Panc1 (cell line): ENCODE data around the gene TUBGCP3. TPM values are rescaled to one million over a fixed set of nuclear protein-coding genes. Genes with fewer than 3 reads are reported as not detected.

Experiments
- ATAC-seq: fragments of 200-7000 bp; cut with Tn5 transposase; 2 replicates; pipeline ENCODE4 v1.9.1; 2020; ENCODE audit warnings: mild to moderate bottlenecking, moderate library complexity
- BruUV-seq: library from RNA; stranded (reverse); fragments of 400-500 nt; replicated peaks from 2 replicates; lab custom pipeline; 2021; lab: Mats Ljungman, UMichigan
- CTCF ChIA-PET: fragments of 300-600 bp; sonication (Branson Sonifier 250); formaldehyde crosslinking; loops from one replicate; lab custom pipeline; 2022; ENCODE audit warnings: antibody characterized with exemption; lab: Charles Lee
- POLR2A ChIA-PET: fragments of 300-600 bp; sonication (Branson Sonifier 250); formaldehyde crosslinking; loops from one replicate; lab custom pipeline; 2022; ENCODE audit warnings: antibody characterized with exemption; lab: Charles Lee
- DNase-seq: peaks from one replicate; pipeline ENCODE4 v3.0.0-alpha.2; 2010; ENCODE audit warnings: low read depth, low spot score
- H3K27ac ChIP-seq: 2 replicates; pipeline ENCODE4 v1.5.1; 2011; ENCODE audit warnings: mild to moderate bottlenecking, low read length, inconsistent platforms
- H3K27me3 ChIP-seq: fragments of 200-500 bp; sonication (Bioruptor generic); 2 replicates; pipeline ENCODE4 v1.6.0; 2014; ENCODE audit warnings: low read length, inconsistent platforms; ENCODE audit not compliant: control insufficient read depth, insufficient read depth
- H3K36me3 ChIP-seq: fragments of 200-500 bp; sonication (Bioruptor generic); 2 replicates; pipeline ENCODE4 v1.5.1; 2014; ENCODE audit warnings: inconsistent platforms, mild to moderate bottlenecking, low read length, moderate library complexity; ENCODE audit not compliant: control insufficient read depth, insufficient read depth
- H3K4me1 ChIP-seq: 2 replicates; pipeline ENCODE4 v1.5.1; 2011; ENCODE audit warnings: inconsistent platforms, mild to moderate bottlenecking, low read length, moderate library complexity; ENCODE audit not compliant: control insufficient read depth, insufficient read depth
- H3K4me3 ChIP-seq, 2 experiments: 2 replicates each; pipeline ENCODE4 v1.5.1; 2011 to 2012; ENCODE audit warnings: low read depth in 2 of 2, low read length in 2 of 2, mild to moderate bottlenecking in 2 of 2, inconsistent platforms in 1 of 2, moderate library complexity in 1 of 2
- H3K9me3 ChIP-seq: fragments of 200-500 bp; sonication (Bioruptor generic); 2 replicates; pipeline ENCODE4 v1.5.1; 2014; ENCODE audit warnings: low read depth, mild to moderate bottlenecking, inconsistent platforms, low read length, moderate library complexity; ENCODE audit not compliant: control insufficient read depth, insufficient read depth
- POLR2AphosphoS5 ChIP-seq: IDR thresholded peaks from 2 replicates; pipeline ENCODE4 v1.6.1; 2012; ENCODE audit warnings: mild to moderate bottlenecking, low read depth, low read length, moderate library complexity
- SIN3A ChIP-seq: IDR thresholded peaks from 2 replicates; pipeline ENCODE4 v1.6.1; 2012; ENCODE audit warnings: low read depth, mild to moderate bottlenecking, low read length, moderate library complexity, borderline replicate concordance; ENCODE audit not compliant: insufficient read depth
- TCF7L2 ChIP-seq: IDR thresholded peaks from 2 replicates; pipeline ENCODE4 v1.6.1; 2011; ENCODE audit warnings: mild to moderate bottlenecking, low read depth, low read length, inconsistent platforms
- in situ Hi-C: cut with HindIII; loops from 2 replicates; pipeline ENCODE4 v1.10.0; 2016; ENCODE audit warnings: low sequenced_read_pairs, low pct_unique_long_range_greater_than_20kb
- intact Hi-C: fragments of 100-400 bp; cut with micrococcal nuclease; formaldehyde crosslinking; loops from one replicate; pipeline ENCODE4 v1.10.0; 2022; ENCODE audit not compliant: unreplicated experiment
- total RNA-seq: library from RNA; stranded (reverse); gene quantifications from one replicate; pipeline ENCODE4 v1.2.1, GENCODE V29; 2021; ENCODE audit not compliant: unreplicated experiment
- TF ChIP-seq, protein P1 (sequence below): fragments of 450-650 bp; IDR thresholded peaks from 2 replicates; pipeline ENCODE4 v1.5.1; 2017; ENCODE audit warnings: mild to moderate bottlenecking
- TF ChIP-seq, protein P2 (sequence below), 2 experiments: IDR thresholded peaks; 2 replicates each; pipeline ENCODE4 v1.6.1; 2011 to 2012; ENCODE audit warnings: low read depth in 2 of 2, control low read depth in 1 of 2, low read length in 1 of 2, mild to moderate bottlenecking in 1 of 2, moderate library complexity in 1 of 2; ENCODE audit not compliant: insufficient read depth in 1 of 2

Gene TUBGCP3
- total RNA-seq, 1 experiment from 2014 or later, result 28.4 TPM

DNA sequence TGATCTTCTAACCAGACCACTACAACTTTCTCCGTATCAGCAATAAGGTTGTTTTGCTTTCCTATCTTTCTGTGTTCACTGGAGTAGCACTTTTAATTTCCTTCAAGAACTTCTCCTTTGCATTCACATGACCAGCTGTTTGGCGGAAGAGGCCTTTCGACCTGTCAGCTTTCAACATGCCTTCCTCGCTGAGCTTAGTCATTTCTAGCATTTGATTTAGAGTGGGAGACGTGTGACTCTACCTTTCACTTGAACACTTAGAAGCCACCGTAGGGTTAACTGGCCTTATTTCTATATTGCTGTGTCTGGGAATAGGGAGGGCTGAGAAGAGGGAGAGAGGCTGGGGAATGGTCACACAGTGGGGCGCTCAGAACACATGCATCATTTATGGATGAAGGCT, 104.7 kb downstream of the TUBGCP3 start:
- TF ChIP-seq, protein P1, sequence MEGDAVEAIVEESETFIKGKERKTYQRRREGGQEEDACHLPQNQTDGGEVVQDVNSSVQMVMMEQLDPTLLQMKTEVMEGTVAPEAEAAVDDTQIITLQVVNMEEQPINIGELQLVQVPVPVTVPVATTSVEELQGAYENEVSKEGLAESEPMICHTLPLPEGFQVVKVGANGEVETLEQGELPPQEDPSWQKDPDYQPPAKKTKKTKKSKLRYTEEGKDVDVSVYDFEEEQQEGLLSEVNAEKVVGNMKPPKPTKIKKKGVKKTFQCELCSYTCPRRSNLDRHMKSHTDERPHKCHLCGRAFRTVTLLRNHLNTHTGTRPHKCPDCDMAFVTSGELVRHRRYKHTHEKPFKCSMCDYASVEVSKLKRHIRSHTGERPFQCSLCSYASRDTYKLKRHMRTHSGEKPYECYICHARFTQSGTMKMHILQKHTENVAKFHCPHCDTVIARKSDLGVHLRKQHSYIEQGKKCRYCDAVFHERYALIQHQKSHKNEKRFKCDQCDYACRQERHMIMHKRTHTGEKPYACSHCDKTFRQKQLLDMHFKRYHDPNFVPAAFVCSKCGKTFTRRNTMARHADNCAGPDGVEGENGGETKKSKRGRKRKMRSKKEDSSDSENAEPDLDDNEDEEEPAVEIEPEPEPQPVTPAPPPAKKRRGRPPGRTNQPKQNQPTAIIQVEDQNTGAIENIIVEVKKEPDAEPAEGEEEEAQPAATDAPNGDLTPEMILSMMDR, result no peak
- TF ChIP-seq TCF7L2 (no peak), POLR2AphosphoS5 (no peak), SIN3A (no peak)
- TF ChIP-seq, protein P2, sequence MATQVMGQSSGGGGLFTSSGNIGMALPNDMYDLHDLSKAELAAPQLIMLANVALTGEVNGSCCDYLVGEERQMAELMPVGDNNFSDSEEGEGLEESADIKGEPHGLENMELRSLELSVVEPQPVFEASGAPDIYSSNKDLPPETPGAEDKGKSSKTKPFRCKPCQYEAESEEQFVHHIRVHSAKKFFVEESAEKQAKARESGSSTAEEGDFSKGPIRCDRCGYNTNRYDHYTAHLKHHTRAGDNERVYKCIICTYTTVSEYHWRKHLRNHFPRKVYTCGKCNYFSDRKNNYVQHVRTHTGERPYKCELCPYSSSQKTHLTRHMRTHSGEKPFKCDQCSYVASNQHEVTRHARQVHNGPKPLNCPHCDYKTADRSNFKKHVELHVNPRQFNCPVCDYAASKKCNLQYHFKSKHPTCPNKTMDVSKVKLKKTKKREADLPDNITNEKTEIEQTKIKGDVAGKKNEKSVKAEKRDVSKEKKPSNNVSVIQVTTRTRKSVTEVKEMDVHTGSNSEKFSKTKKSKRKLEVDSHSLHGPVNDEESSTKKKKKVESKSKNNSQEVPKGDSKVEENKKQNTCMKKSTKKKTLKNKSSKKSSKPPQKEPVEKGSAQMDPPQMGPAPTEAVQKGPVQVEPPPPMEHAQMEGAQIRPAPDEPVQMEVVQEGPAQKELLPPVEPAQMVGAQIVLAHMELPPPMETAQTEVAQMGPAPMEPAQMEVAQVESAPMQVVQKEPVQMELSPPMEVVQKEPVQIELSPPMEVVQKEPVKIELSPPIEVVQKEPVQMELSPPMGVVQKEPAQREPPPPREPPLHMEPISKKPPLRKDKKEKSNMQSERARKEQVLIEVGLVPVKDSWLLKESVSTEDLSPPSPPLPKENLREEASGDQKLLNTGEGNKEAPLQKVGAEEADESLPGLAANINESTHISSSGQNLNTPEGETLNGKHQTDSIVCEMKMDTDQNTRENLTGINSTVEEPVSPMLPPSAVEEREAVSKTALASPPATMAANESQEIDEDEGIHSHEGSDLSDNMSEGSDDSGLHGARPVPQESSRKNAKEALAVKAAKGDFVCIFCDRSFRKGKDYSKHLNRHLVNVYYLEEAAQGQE (IDR thresholded peaks at IDR 0.05; ENCODE audit: insufficient read depth in 1 of 2, low read depth in 2 of 2, low read length in 1 of 2), result no peak
- intact Hi-C loops (no loop called here), in situ Hi-C loops (no loop called here)
- H3K4me3 ChIP-seq, result no peak overlapping the region
- no peak for ATAC-seq
- no peaks in the 10 kb centered on the region for H3K36me3 ChIP-seq
- H3K4me1 ChIP-seq, result no peaks in the 10 kb centered on the region
- H3K27ac ChIP-seq, result no peak overlapping the region
- H3K9me3 ChIP-seq, result no peaks in the 10 kb centered on the region
- BruUV-seq, result no TSS peak
- POLR2A ChIA-PET, result no interaction called here
- no peaks in the 10 kb centered on the region for H3K27me3 ChIP-seq
- CTCF ChIA-PET, result no interaction called here
- DNase-seq, result no peak

DNA sequence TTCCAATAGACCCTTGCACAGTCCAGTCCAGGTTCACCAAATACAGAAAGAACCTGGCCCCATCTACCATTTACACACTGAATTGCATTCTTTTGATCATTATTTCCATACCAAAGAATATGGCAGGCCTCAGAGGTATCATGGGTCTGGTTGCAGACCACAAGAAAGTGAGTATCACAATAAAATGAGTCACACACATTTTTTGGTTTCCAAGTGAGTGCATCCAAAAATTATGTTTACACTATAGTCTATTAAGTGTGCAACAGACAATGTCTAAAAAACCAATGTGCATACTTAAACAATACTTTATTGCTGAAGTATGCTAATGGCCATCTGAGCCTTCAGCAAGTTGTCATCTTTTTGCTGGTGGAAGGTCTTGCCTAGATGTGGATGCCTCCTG, 106.5 kb downstream of the TUBGCP3 start:
- ChIA-PET POLR2A (no interaction called here), CTCF (no interaction called here)
- Histone ChIP-seq H3K4me3 (no peak overlapping the region), H3K27ac (no peak overlapping the region), H3K4me1 (no peaks in the 10 kb centered on the region), H3K36me3 (no peaks in the 10 kb centered on the region), H3K27me3 (no peaks in the 10 kb centered on the region), H3K9me3 (no peaks in the 10 kb centered on the region)
- DNase-seq (no peak), ATAC-seq (no peak)
- in situ Hi-C loops, result no loop called here
- TF ChIP-seq POLR2AphosphoS5 (no peak), TCF7L2 (no peak), SIN3A (no peak)
- TF ChIP-seq, protein P2 (IDR thresholded peaks at IDR 0.05; ENCODE audit: insufficient read depth in 1 of 2, low read depth in 2 of 2, low read length in 1 of 2), result no peak
- TF ChIP-seq, protein P1, result no peak
- no TSS peak for BruUV-seq
- intact Hi-C loops, result no loop called here
